ENCODE data around the gene SHB.

Gene SHB

GRCh38 chr9:37988602-37989001, 80.4 kb downstream of the SHB start:
- no peak for DNase-seq (ENCODE audit: low spot score)

GRCh38 chr9:37988041-37988440, 81.0 kb downstream of the SHB start:
- no peak for DNase-seq (ENCODE audit: low spot score)

- no peak for DNase-seq (ENCODE audit: low spot score)
Observed at GRCh38 chr9:37987467-37987981, 81.5 kb downstream of the SHB start.

GRCh38 chr9:37986771-37987258, 82.2 kb downstream of the SHB start:
- DNase-seq (ENCODE audit: low spot score): no peak

GRCh38 chr9:37986001-37986400, 83.0 kb downstream of the SHB start:
- no peak for DNase-seq (ENCODE audit: low spot score)

- no peak for DNase-seq (ENCODE audit: low spot score)
Observed at GRCh38 chr9:37984672-37985611, 84.1 kb downstream of the SHB start.

- DNase-seq (ENCODE audit: low spot score): no peak
Observed at GRCh38 chr9:37984278-37984671, 84.8 kb downstream of the SHB start.

GRCh38 chr9:37983381-37984067, 85.5 kb downstream of the SHB start:
- no peak for DNase-seq (ENCODE audit: low spot score)

GRCh38 chr9:37979844-37980243, 89.2 kb downstream of the SHB start:
- no peak for DNase-seq (ENCODE audit: low spot score)

- no peak for DNase-seq (ENCODE audit: low spot score)
Observed at GRCh38 chr9:37978983-37979382, 90.0 kb downstream of the SHB start.

GRCh38 chr9:37978481-37978864, 90.6 kb downstream of the SHB start:
- DNase-seq (ENCODE audit: low spot score): no peak

- no peak for DNase-seq (ENCODE audit: low spot score)
Observed at GRCh38 chr9:37977851-37978480, 91.1 kb downstream of the SHB start.

GRCh38 chr9:37976714-37977477, 92.1 kb downstream of the SHB start:
- DNase-seq (ENCODE audit: low spot score): no peak

- DNase-seq (ENCODE audit: low spot score): no peak
Observed at GRCh38 chr9:37975639-37976038, 93.4 kb downstream of the SHB start.

GRCh38 chr9:37974506-37975173, 94.4 kb downstream of the SHB start:
- no peak for DNase-seq (ENCODE audit: low spot score)

GRCh38 chr9:37972351-37972848, 96.6 kb downstream of the SHB start:
- DNase-seq (ENCODE audit: low spot score): no peak

GRCh38 chr9:37971691-37972090, 97.3 kb downstream of the SHB start:
- DNase-seq (ENCODE audit: low spot score): no peak

- DNase-seq (ENCODE audit: low spot score): no peak
Observed at GRCh38 chr9:37971108-37971459, 97.9 kb downstream of the SHB start.

- no peak for DNase-seq (ENCODE audit: low spot score)
Observed at GRCh38 chr9:37970301-37971107, 98.5 kb downstream of the SHB start.
